ENCODE measurements around the gene PHACTR1. TPM values are rescaled to one million over a fixed set of nuclear protein-coding genes. Genes with fewer than 3 reads are reported as not detected.

Gene PHACTR1
- total and polyA plus RNA-seq, 2 of the 4 experiments (the other 2 are of a cell fraction), result not detected

DNA sequence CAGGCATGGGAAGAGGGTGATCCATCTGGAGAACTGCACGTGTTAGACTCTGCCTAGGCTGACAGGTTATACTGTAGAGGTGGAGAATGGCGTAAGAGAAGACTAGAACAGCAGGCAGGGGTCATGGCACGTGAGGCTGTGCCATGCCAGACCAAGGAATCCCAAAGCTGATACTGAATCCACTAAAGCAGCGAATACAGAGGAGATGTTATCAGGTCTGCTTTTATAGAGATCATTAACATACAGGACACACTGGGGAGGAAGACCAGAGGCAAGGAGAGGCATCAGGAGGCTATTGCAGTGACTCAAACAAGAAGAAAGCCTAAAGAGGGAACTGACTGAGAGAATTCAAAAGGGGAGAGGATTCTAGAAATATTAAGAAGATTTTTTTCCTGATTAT lies 12.9 kb downstream of the PHACTR1 start:
- Histone ChIP-seq H3K79me1 (ENCODE audit: low read depth in 1 of 2, low read length in 2 of 2) (no peaks in the 10 kb centered on the region), H2BK20ac (ENCODE audit: low read depth, low read length) (no peak overlapping the region), H2AFZ (replicated peaks; ENCODE audit: low read length, poor library complexity) (no peak overlapping the region), H4K20me1 (ENCODE audit: insufficient read depth, low read length) (no peaks in the 10 kb centered on the region), H3K27ac (ENCODE audit: insufficient read depth, low read length) (no peak overlapping the region), H3K4me1 (ENCODE audit: control insufficient read depth, insufficient read depth, low read length) (no peaks in the 10 kb centered on the region), H4K5ac (ENCODE audit: low read depth, low read length) (no peak overlapping the region), H3K56ac (ENCODE audit: extremely low read depth, insufficient read depth, low read length) (no peak overlapping the region), H2BK15ac (ENCODE audit: low read depth, low read length) (no peak overlapping the region), H3K9ac (ENCODE audit: low read depth, low read length) (no peak overlapping the region), H3K4me3 (ENCODE audit: insufficient read depth, low read depth, low read length) (no peak overlapping the region), H3K4me2 (ENCODE audit: low read depth, low read length) (no peak overlapping the region), H4K91ac (ENCODE audit: insufficient read depth, low read depth, low read length) (no peak overlapping the region), H2BK120ac (ENCODE audit: low read depth, low read length) (no peak overlapping the region), H3K9me1 (ENCODE audit: insufficient read depth, low read length) (no peaks in the 10 kb centered on the region), H3K14ac (replicated peaks; ENCODE audit: low read depth, low read length) (no peak overlapping the region), H3K4ac (ENCODE audit: low read depth, low read length) (no peak overlapping the region), H4K8ac (ENCODE audit: low read depth in 2 of 2, low read length in 2 of 2) (no peak overlapping the region), H3K23ac (ENCODE audit: low read depth, low read length) (no peak overlapping the region), H2AK9ac (replicated peaks; ENCODE audit: low read depth, low read length, poor library complexity) (no peak overlapping the region), H3K18ac (ENCODE audit: low read depth, low read length) (no peak overlapping the region), H2AK5ac (ENCODE audit: low read depth, low read length) (no peak overlapping the region), H2BK5ac (ENCODE audit: low read depth, low read length, poor library complexity, severe bottlenecking) (no peak overlapping the region), H3K36me3 (ENCODE audit: control insufficient read depth, insufficient read depth, low read length) (no peaks in the 10 kb centered on the region), H3K9me3 (ENCODE audit: control insufficient read depth, insufficient read depth, low read length) (peaks cover 9% of the 10 kb centered on the region), H3K27me3 (ENCODE audit: control insufficient read depth, insufficient read depth, low read length) (no peaks in the 10 kb centered on the region)
- intact Hi-C loops (cut with micrococcal nuclease), result no loop called here
- POLR2A ChIA-PET (ENCODE audit: unreplicated experiment), result no interaction called here
- no peak for DNase-seq
- dilution Hi-C loops (cut with HindIII; ENCODE audit: low sequenced_read_pairs, unreplicated experiment), result no loop called here
- BruUV-seq (replicated peaks), result no TSS peak
- ATAC-seq (ENCODE audit: low read depth), result no peak
- CTCF ChIA-PET, result no interaction called here
- TF ChIP-seq CEBPB (IDR thresholded peaks at IDR 0.05; ENCODE audit: low read depth, low read length) (no peak), CHD1 (IDR thresholded peaks at IDR 0.05; ENCODE audit: low read depth, low read length) (no peak), SMC3 (IDR thresholded peaks at IDR 0.05; ENCODE audit: low read depth, low read length) (no peak), MAFK (IDR thresholded peaks at IDR 0.05; ENCODE audit: low read depth, low read length) (no peak), RFX5 (IDR thresholded peaks at IDR 0.05; ENCODE audit: low read depth, low read length) (no peak), NFE2L2 (IDR thresholded peaks at IDR 0.05; ENCODE audit: low read depth, low read length) (no peak), RCOR1 (IDR thresholded peaks at IDR 0.05; ENCODE audit: insufficient replicate concordance, low read length) (no peak), BHLHE40 (IDR thresholded peaks at IDR 0.05; ENCODE audit: low read depth, low read length) (no peak), MXI1 (IDR thresholded peaks at IDR 0.05; ENCODE audit: borderline replicate concordance, low read depth, low read length) (no peak), FOS (IDR thresholded peaks at IDR 0.05; ENCODE audit: low read depth, low read length) (no peak), POLR2A (IDR thresholded peaks at IDR 0.05; ENCODE audit: low read depth, low read length) (no peak), MAZ (IDR thresholded peaks at IDR 0.05; ENCODE audit: borderline replicate concordance, low read depth, low read length) (no peak), RAD21 (IDR thresholded peaks at IDR 0.05; ENCODE audit: low read length) (no peak)
- TF ChIP-seq, protein P1, sequence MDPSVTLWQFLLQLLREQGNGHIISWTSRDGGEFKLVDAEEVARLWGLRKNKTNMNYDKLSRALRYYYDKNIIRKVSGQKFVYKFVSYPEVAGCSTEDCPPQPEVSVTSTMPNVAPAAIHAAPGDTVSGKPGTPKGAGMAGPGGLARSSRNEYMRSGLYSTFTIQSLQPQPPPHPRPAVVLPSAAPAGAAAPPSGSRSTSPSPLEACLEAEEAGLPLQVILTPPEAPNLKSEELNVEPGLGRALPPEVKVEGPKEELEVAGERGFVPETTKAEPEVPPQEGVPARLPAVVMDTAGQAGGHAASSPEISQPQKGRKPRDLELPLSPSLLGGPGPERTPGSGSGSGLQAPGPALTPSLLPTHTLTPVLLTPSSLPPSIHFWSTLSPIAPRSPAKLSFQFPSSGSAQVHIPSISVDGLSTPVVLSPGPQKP (IDR thresholded peaks at IDR 0.05; ENCODE audit: borderline replicate concordance, low read depth, low read length), result no peak
- TF ChIP-seq, protein P2, sequence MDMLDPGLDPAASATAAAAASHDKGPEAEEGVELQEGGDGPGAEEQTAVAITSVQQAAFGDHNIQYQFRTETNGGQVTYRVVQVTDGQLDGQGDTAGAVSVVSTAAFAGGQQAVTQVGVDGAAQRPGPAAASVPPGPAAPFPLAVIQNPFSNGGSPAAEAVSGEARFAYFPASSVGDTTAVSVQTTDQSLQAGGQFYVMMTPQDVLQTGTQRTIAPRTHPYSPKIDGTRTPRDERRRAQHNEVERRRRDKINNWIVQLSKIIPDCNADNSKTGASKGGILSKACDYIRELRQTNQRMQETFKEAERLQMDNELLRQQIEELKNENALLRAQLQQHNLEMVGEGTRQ (IDR thresholded peaks at IDR 0.05; ENCODE audit: low read depth, low read length), result no peak
- TF ChIP-seq, protein P3, sequence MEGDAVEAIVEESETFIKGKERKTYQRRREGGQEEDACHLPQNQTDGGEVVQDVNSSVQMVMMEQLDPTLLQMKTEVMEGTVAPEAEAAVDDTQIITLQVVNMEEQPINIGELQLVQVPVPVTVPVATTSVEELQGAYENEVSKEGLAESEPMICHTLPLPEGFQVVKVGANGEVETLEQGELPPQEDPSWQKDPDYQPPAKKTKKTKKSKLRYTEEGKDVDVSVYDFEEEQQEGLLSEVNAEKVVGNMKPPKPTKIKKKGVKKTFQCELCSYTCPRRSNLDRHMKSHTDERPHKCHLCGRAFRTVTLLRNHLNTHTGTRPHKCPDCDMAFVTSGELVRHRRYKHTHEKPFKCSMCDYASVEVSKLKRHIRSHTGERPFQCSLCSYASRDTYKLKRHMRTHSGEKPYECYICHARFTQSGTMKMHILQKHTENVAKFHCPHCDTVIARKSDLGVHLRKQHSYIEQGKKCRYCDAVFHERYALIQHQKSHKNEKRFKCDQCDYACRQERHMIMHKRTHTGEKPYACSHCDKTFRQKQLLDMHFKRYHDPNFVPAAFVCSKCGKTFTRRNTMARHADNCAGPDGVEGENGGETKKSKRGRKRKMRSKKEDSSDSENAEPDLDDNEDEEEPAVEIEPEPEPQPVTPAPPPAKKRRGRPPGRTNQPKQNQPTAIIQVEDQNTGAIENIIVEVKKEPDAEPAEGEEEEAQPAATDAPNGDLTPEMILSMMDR (conservative IDR thresholded peaks at IDR 0.05; ENCODE audit: low read depth, low read length), result no peak
- WGBS, 2 experiments (ENCODE audit: extremely low coverage in 2 of 2, insufficient read length in 1 of 2), result no CpG with 5 or more reads among the region's 4 CpGs
- in situ Hi-C loops (cut with MboI; ENCODE audit: low sequenced_read_pairs), result no loop called here
